Keratinocyte (primary cell): Measurements from ENCODE around the gene XNDC1N.

Experiments used
- EZH2 ChIP-seq: IDR thresholded peaks from one replicate; pipeline ENCODE4 v1.6.1; 2012; ENCODE audit warnings: inconsistent platforms, mild to moderate bottlenecking, low read length, moderate library complexity
- TF ChIP-seq, protein P1 (sequence below), 3 experiments: IDR thresholded peaks in 1 of 3; conservative IDR thresholded peaks in 1 of 3; optimal IDR thresholded peaks in 1 of 3; 2 replicates in 2 of 3; 3 replicates in 1 of 3; pipeline versions ENCODE3 to v1.5.1; 2011; ENCODE audit warnings: low read length in 3 of 3, mild to moderate bottlenecking in 3 of 3, moderate library complexity in 2 of 3, control low read depth in 1 of 3, inconsistent platforms in 1 of 3; ENCODE audit not compliant: insufficient read depth in 2 of 3; ENCODE audit errors: extremely low read depth in 1 of 3

GRCh38 chr11:71936825-71937224 lies 8.4 kb upstream of the XNDC1N start:
- TF ChIP-seq, protein P1, sequence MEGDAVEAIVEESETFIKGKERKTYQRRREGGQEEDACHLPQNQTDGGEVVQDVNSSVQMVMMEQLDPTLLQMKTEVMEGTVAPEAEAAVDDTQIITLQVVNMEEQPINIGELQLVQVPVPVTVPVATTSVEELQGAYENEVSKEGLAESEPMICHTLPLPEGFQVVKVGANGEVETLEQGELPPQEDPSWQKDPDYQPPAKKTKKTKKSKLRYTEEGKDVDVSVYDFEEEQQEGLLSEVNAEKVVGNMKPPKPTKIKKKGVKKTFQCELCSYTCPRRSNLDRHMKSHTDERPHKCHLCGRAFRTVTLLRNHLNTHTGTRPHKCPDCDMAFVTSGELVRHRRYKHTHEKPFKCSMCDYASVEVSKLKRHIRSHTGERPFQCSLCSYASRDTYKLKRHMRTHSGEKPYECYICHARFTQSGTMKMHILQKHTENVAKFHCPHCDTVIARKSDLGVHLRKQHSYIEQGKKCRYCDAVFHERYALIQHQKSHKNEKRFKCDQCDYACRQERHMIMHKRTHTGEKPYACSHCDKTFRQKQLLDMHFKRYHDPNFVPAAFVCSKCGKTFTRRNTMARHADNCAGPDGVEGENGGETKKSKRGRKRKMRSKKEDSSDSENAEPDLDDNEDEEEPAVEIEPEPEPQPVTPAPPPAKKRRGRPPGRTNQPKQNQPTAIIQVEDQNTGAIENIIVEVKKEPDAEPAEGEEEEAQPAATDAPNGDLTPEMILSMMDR (optimal IDR thresholded peaks at IDR 0.05 in 1 of 3, IDR thresholded peaks at IDR 0.05 in 1 of 3, conservative IDR thresholded peaks at IDR 0.05 in 1 of 3; ENCODE audit: extremely low read depth in 1 of 3, insufficient read depth in 2 of 3, low read length in 3 of 3): no peak
- TF ChIP-seq EZH2: no peak
